ENCODE data around the gene CSK. TPM values are rescaled to one million over a fixed set of nuclear protein-coding genes. Genes with fewer than 3 reads are reported as not detected.

CSK gene
- total RNA-seq, 1 donor from 2014 or later: 83.8 TPM

GRCh38 chr15:74801311-74801997 is 19.6 kb downstream of the CSK start:
- no peaks in the 10 kb centered on the region for H3K27me3 ChIP-seq (ENCODE audit: low read depth)
- H3K27ac ChIP-seq: no peak overlapping the region
- TF ChIP-seq CTCF (IDR thresholded peaks at IDR 0.05): no peak
- ATAC-seq (no peak), DNase-seq (no peak)
- H3K4me1 ChIP-seq: peaks cover 10% of the 10 kb centered on the region
- H3K36me3 ChIP-seq: peaks cover 63% of the 10 kb centered on the region
- H3K9me3 ChIP-seq: no peaks in the 10 kb centered on the region
- intact Hi-C loops (cut with DNase I): no loop called here
- no peak overlapping the region for H3K4me3 ChIP-seq

GRCh38 chr15:74802290-74802689 is 20.4 kb downstream of the CSK start:
- peaks cover 9% of the 10 kb centered on the region for H3K4me1 ChIP-seq
- intact Hi-C loops (cut with DNase I): no loop called here
- no peak overlapping the region for H3K4me3 ChIP-seq
- H3K27me3 ChIP-seq (ENCODE audit: low read depth): no peaks in the 10 kb centered on the region
- H3K36me3 ChIP-seq: peaks cover 63% of the 10 kb centered on the region
- no peaks in the 10 kb centered on the region for H3K9me3 ChIP-seq
- DNase-seq (no peak), ATAC-seq (no peak)
- TF ChIP-seq CTCF (IDR thresholded peaks at IDR 0.05): no peak
- no peak overlapping the region for H3K27ac ChIP-seq

GRCh38 chr15:74802862-74803447 is 21.1 kb downstream of the CSK start:
- intact Hi-C loops (cut with DNase I): no loop called here
- no peaks in the 10 kb centered on the region for H3K9me3 ChIP-seq
- peaks cover 63% of the 10 kb centered on the region for H3K36me3 ChIP-seq
- H3K27ac ChIP-seq: no peak overlapping the region
- ATAC-seq (no peak), DNase-seq (no peak)
- H3K27me3 ChIP-seq (ENCODE audit: low read depth): no peaks in the 10 kb centered on the region
- no peak for TF ChIP-seq CTCF (IDR thresholded peaks at IDR 0.05)
- peaks cover 9% of the 10 kb centered on the region for H3K4me1 ChIP-seq
- H3K4me3 ChIP-seq: no peak overlapping the region

GRCh38 chr15:74804935-74805334 is 23.1 kb downstream of the CSK start:
- intact Hi-C loops (cut with DNase I): no loop called here
- Histone ChIP-seq H3K4me1 (peaks cover 5% of the 10 kb centered on the region), H3K27me3 (ENCODE audit: low read depth) (no peaks in the 10 kb centered on the region), H3K27ac (no peak overlapping the region), H3K36me3 (peaks cover 45% of the 10 kb centered on the region), H3K9me3 (no peaks in the 10 kb centered on the region), H3K4me3 (no peak overlapping the region)
- TF ChIP-seq CTCF (IDR thresholded peaks at IDR 0.05): no peak
- DNase-seq (no peak), ATAC-seq (no peak)

GRCh38 chr15:74807282-74807681 is 25.4 kb downstream of the CSK start:
- no peak for ATAC-seq
- intact Hi-C loops (cut with DNase I): no loop called here
- no peaks in the 10 kb centered on the region for H3K27me3 ChIP-seq (ENCODE audit: low read depth)
- DNase-seq: no peak
- TF ChIP-seq CTCF (IDR thresholded peaks at IDR 0.05): no peak
- no peaks in the 10 kb centered on the region for H3K9me3 ChIP-seq
- peaks cover 22% of the 10 kb centered on the region for H3K36me3 ChIP-seq
- no peaks in the 10 kb centered on the region for H3K4me1 ChIP-seq
- no peak overlapping the region for H3K4me3 ChIP-seq
- H3K27ac ChIP-seq: no peak overlapping the region
